Astrocyte of the spinal cord (primary cell): ENCODE results near the gene PPP1R11.

ENCODE experiments used
- DNase-seq: peaks from one replicate; pipeline ENCODE4 v3.0.0; 2011; ENCODE audit warnings: low read depth, low spot score
- H3K4me3 ChIP-seq: 2 replicates; pipeline ENCODE4 v1.5.1; 2011; ENCODE audit warnings: low read depth, mild to moderate bottlenecking, low read length, moderate library complexity
- CTCF ChIP-seq: IDR thresholded peaks from 2 replicates; pipeline ENCODE4 v1.5.1; 2012; ENCODE audit warnings: low read depth, mild to moderate bottlenecking, low read length, inconsistent platforms
- in situ Hi-C: cut with HindIII; loops from 2 replicates; pipeline ENCODE4 v1.10.0; 2017; ENCODE audit warnings: low sequenced_read_pairs

The PPP1R11 gene

GRCh38 chr6:30092852-30093543, 26.0 kb downstream of the PPP1R11 start:
- DNase-seq: no peak
- in situ Hi-C loops: no loop called here
- no peak for TF ChIP-seq CTCF
- no peak overlapping the region for H3K4me3 ChIP-seq

- TF ChIP-seq CTCF: no peak
- DNase-seq: no peak
- H3K4me3 ChIP-seq: no peak overlapping the region
- in situ Hi-C loops: no loop called here
These were observed 27.1 kb downstream of the PPP1R11 start for GRCh38 chr6:30093951-30094661.

- TF ChIP-seq CTCF: no peak
- no peak overlapping the region for H3K4me3 ChIP-seq
- DNase-seq: no peak
- in situ Hi-C loops: no loop called here
These were observed 29.8 kb downstream of the PPP1R11 start for GRCh38 chr6:30096829-30097228.

- DNase-seq: no peak
- no peak for TF ChIP-seq CTCF
- in situ Hi-C loops: no loop called here
- H3K4me3 ChIP-seq: no peak overlapping the region
These were observed 31.1 kb downstream of the PPP1R11 start for GRCh38 chr6:30097902-30098768.

GRCh38 chr6:30100154-30100553, 33.2 kb downstream of the PPP1R11 start:
- H3K4me3 ChIP-seq: no peak overlapping the region
- DNase-seq: no peak
- in situ Hi-C loops: no loop called here
- no peak for TF ChIP-seq CTCF

- in situ Hi-C loops: no loop called here
- H3K4me3 ChIP-seq: no peak overlapping the region
- TF ChIP-seq CTCF: no peak
- no peak for DNase-seq
These were observed 33.8 kb downstream of the PPP1R11 start for GRCh38 chr6:30100585-30101443.
